Measurements from ENCODE around the gene KHSRP.

GRCh38 chr19:6394831-6395230 lies 29.8 kb downstream of the KHSRP start:
- TF ChIP-seq POLR2A (IDR thresholded peaks at IDR 0.05) (no peak), CTCF (IDR thresholded peaks at IDR 0.05) (no peak), POLR2AphosphoS5 (IDR thresholded peaks at IDR 0.05) (no peak)
